ENCODE data around the gene DPM2. TPM values are rescaled to one million over a fixed set of nuclear protein-coding genes. Genes with fewer than 3 reads are reported as not detected.

The DPM2 gene
- total RNA-seq, 4 donors from 2014 or later, result 6.6 to 13.3 (median 8.5) TPM

- TF ChIP-seq CTCF (IDR thresholded peaks at IDR 0.05) (no peak), POLR2AphosphoS5 (IDR thresholded peaks at IDR 0.05) (no peak), POLR2A (IDR thresholded peaks at IDR 0.05; ENCODE audit: low read depth) (no peak), EP300 (IDR thresholded peaks at IDR 0.05) (no peak)
- Histone ChIP-seq H3K4me1 (peaks cover 31 to 44% (median 41%) of the 10 kb centered on the region in 4 donors), H3K36me3 (no peaks in the 10 kb centered on the region), H3K27me3 (peaks cover 0 to 69% (median 24%) of the 10 kb centered on the region in 4 donors), H3K4me3 (peak overlapping the region; percentile 15 to 42 (median 22)), H3K9me3 (no peaks in the 10 kb centered on the region), H3K27ac (replicated peaks in 1 of 4) (no peak overlapping the region)
- 6% methylated on average over 22 of the region's 56 CpGs for WGBS
- no peak for DNase-seq (ENCODE audit: extremely low spot score)
- intact Hi-C loops (cut with DNase I), result loop anchor here (10.0 kb wide), 1 partner anchor 423 kb away; no protein-coding TSS in a partner anchor
Observed at GRCh38 chr9:127927201-127927987, 10.3 kb downstream of the DPM2 start.

- intact Hi-C loops (cut with DNase I), result loop anchor here (10.0 kb wide), 1 partner anchor 422 kb away; no protein-coding TSS in a partner anchor
- Histone ChIP-seq H3K36me3 (no peaks in the 10 kb centered on the region), H3K9me3 (no peaks in the 10 kb centered on the region), H3K4me3 (peak overlapping the region; percentile 15 to 42 (median 22)), H3K27ac (replicated peaks in 1 of 4) (no peak overlapping the region), H3K4me1 (peaks cover 34 to 45% (median 44%) of the 10 kb centered on the region in 4 donors), H3K27me3 (peaks cover 0 to 71% (median 24%) of the 10 kb centered on the region in 4 donors)
- TF ChIP-seq EP300 (IDR thresholded peaks at IDR 0.05), result no peak
- TF ChIP-seq POLR2A (IDR thresholded peaks at IDR 0.05; ENCODE audit: low read depth), result no peak
- TF ChIP-seq CTCF (IDR thresholded peaks at IDR 0.05), result no peak
- no peak for TF ChIP-seq POLR2AphosphoS5 (IDR thresholded peaks at IDR 0.05)
- WGBS, result 33% methylated on average over 9 of the region's 19 CpGs
- DNase-seq (ENCODE audit: extremely low spot score), result no peak
Observed at GRCh38 chr9:127926906-127927200, 10.8 kb downstream of the DPM2 start.

- no peak overlapping the region for H3K27ac ChIP-seq (replicated peaks in 1 of 4)
- 90% methylated on average over 6 of the region's 14 CpGs for WGBS
- peak overlapping the region in 1 of 4 donors; percentile 42 for H3K4me3 ChIP-seq
- H3K9me3 ChIP-seq, result no peaks in the 10 kb centered on the region
- no peak for DNase-seq (ENCODE audit: extremely low spot score)
- H3K36me3 ChIP-seq, result no peaks in the 10 kb centered on the region
- peaks cover 37 to 45% (median 44%) of the 10 kb centered on the region in 4 donors for H3K4me1 ChIP-seq
- peaks cover 0 to 72% (median 24%) of the 10 kb centered on the region in 4 donors for H3K27me3 ChIP-seq
- no peak for TF ChIP-seq POLR2AphosphoS5 (IDR thresholded peaks at IDR 0.05)
- TF ChIP-seq EP300 (IDR thresholded peaks at IDR 0.05), result no peak
- no peak for TF ChIP-seq POLR2A (IDR thresholded peaks at IDR 0.05; ENCODE audit: low read depth)
- TF ChIP-seq CTCF (IDR thresholded peaks at IDR 0.05), result no peak
- intact Hi-C loops (cut with DNase I), result loop anchor here (10.0 kb wide), 1 partner anchor 421 kb away; no protein-coding TSS in a partner anchor
Observed at GRCh38 chr9:127925959-127926905, 11.4 kb downstream of the DPM2 start.

GRCh38 chr9:127924736-127925444 is 12.8 kb downstream of the DPM2 start:
- H3K27me3 ChIP-seq, result peaks cover 0 to 72% (median 24%) of the 10 kb centered on the region in 4 donors
- no peak overlapping the region for H3K4me3 ChIP-seq
- DNase-seq (ENCODE audit: extremely low spot score), result no peak
- peaks cover 31 to 45% (median 39%) of the 10 kb centered on the region in 4 donors for H3K4me1 ChIP-seq
- no peaks in the 10 kb centered on the region for H3K9me3 ChIP-seq
- H3K27ac ChIP-seq (replicated peaks in 1 of 4), result no peak overlapping the region
- intact Hi-C loops (cut with DNase I), result loop anchor here (5.0 to 10.0 kb wide), 3 partner anchors 123 to 420 kb away; partner anchors contain the start of genes CDK9 and FPGS
- TF ChIP-seq POLR2AphosphoS5 (IDR thresholded peaks at IDR 0.05) (no peak), POLR2A (IDR thresholded peaks at IDR 0.05; ENCODE audit: low read depth) (no peak), EP300 (IDR thresholded peaks at IDR 0.05) (no peak), CTCF (IDR thresholded peaks at IDR 0.05) (no peak)
- no peaks in the 10 kb centered on the region for H3K36me3 ChIP-seq
- 93% methylated on average over 19 of the region's 22 CpGs for WGBS
